ENCODE data around the gene HAND1. TPM values are rescaled to one million over a fixed set of nuclear protein-coding genes. Genes with fewer than 3 reads are reported as not detected.

Gene HAND1
- polyA plus RNA-seq, 1 experiment = not detected

GRCh38 chr5:154445422-154446194 lies 32.4 kb downstream of the HAND1 start, which contains the start of gene SAP30L:
Gene SAP30L, plus strand, starts transcription at chr5:154445997. Its CDS starts 608 bp downstream, at chr5:154446605.
- POLR2A ChIA-PET = interaction anchor here (0.6 kb wide), 1 partner anchor 202 kb away, joined by 3 read pairs; no protein-coding TSS in a partner anchor

GRCh38 chr5:154444556-154445421 lies 33.2 kb downstream of the HAND1 start:
- Histone ChIP-seq H3K27ac (ENCODE audit: low read depth, low read length) (peak overlapping the region; percentile 21), H3K9me3 (ENCODE audit: control insufficient read depth, insufficient read depth, low read length) (no peaks in the 10 kb centered on the region), H3K27me3 (ENCODE audit: control insufficient read depth, insufficient read depth, low read length) (no peaks in the 10 kb centered on the region), H3K4me3 (ENCODE audit: low read depth, low read length) (peak overlapping the region; percentile 93)
- CTCF ChIA-PET = interaction anchor here (0.5 to 1.0 kb wide), 2 partner anchors 253 to 409 kb away, joined by 3 read pairs; no protein-coding TSS in a partner anchor
- no peak for TF ChIP-seq CTCF (IDR thresholded peaks at IDR 0.05; ENCODE audit: low read depth, low read length)
- DNase-seq (ENCODE audit: low read depth, low spot score) = no peak
- POLR2A ChIA-PET = interaction anchor here (0.6 kb wide), 2 partner anchors 202 to 399 kb away, joined by 3 read pairs; no protein-coding TSS in a partner anchor

More at GRCh38 chr5:154445422-154446194, 32.4 kb downstream of the HAND1 start, which contains the start of gene SAP30L:
- Histone ChIP-seq H3K27me3 (ENCODE audit: control insufficient read depth, insufficient read depth, low read length) (no peaks in the 10 kb centered on the region), H3K4me3 (ENCODE audit: low read depth, low read length) (peak within 1 kb of the TSS; percentile 93), H3K27ac (ENCODE audit: low read depth, low read length) (peak within 1 kb of the TSS; percentile 21), H3K9me3 (ENCODE audit: control insufficient read depth, insufficient read depth, low read length) (no peaks in the 10 kb centered on the region)
- peak; percentile 70 for DNase-seq (ENCODE audit: low read depth, low spot score)
- TF ChIP-seq CTCF (IDR thresholded peaks at IDR 0.05; ENCODE audit: low read depth, low read length) = no peak
- CTCF ChIA-PET = interaction anchor here (1.3 kb wide), 2 partner anchors 18 to 21 kb away, joined by 3 to 4 read pairs; no protein-coding TSS in a partner anchor

- no peak for TF ChIP-seq CTCF (IDR thresholded peaks at IDR 0.05; ENCODE audit: low read depth, low read length)
- no peak for DNase-seq (ENCODE audit: low read depth, low spot score)
- ChIA-PET CTCF (no interaction called here), POLR2A (no interaction called here)
- Histone ChIP-seq H3K9me3 (ENCODE audit: control insufficient read depth, insufficient read depth, low read length) (no peaks in the 10 kb centered on the region), H3K27me3 (ENCODE audit: control insufficient read depth, insufficient read depth, low read length) (no peaks in the 10 kb centered on the region), H3K27ac (ENCODE audit: low read depth, low read length) (no peak overlapping the region), H3K4me3 (ENCODE audit: low read depth, low read length) (no peak overlapping the region)
These were observed 35.2 kb downstream of the HAND1 start for GRCh38 chr5:154442801-154443200.

- ChIA-PET POLR2A (no interaction called here), CTCF (interaction anchor here (1.3 kb wide), 1 partner anchor 368 kb away, joined by 6 read pairs; no protein-coding TSS in a partner anchor)
- TF ChIP-seq CTCF (IDR thresholded peaks at IDR 0.05; ENCODE audit: low read depth, low read length) = no peak
- DNase-seq (ENCODE audit: low read depth, low spot score) = no peak
- Histone ChIP-seq H3K27me3 (ENCODE audit: control insufficient read depth, insufficient read depth, low read length) (no peaks in the 10 kb centered on the region), H3K27ac (ENCODE audit: low read depth, low read length) (no peak overlapping the region), H3K4me3 (ENCODE audit: low read depth, low read length) (no peak overlapping the region), H3K9me3 (ENCODE audit: control insufficient read depth, insufficient read depth, low read length) (no peaks in the 10 kb centered on the region)
These were observed 37.5 kb downstream of the HAND1 start for GRCh38 chr5:154440540-154440939.
